HG03066 (cell line): ENCODE measurements around the gene INPP5J.
"Not testable (repeated sequence)": the region's sequence is repeated elsewhere in the genome, so short reads cannot be mapped to it uniquely, and the experiment has no call there.

Experiments
- ATAC-seq: cut with Tn5 transposase; IDR thresholded peaks from one replicate; pipeline ENCODE4 v1.9.1; 2021; ENCODE audit warnings: low read depth; ENCODE audit not compliant: unreplicated experiment

Gene INPP5J

DNA sequence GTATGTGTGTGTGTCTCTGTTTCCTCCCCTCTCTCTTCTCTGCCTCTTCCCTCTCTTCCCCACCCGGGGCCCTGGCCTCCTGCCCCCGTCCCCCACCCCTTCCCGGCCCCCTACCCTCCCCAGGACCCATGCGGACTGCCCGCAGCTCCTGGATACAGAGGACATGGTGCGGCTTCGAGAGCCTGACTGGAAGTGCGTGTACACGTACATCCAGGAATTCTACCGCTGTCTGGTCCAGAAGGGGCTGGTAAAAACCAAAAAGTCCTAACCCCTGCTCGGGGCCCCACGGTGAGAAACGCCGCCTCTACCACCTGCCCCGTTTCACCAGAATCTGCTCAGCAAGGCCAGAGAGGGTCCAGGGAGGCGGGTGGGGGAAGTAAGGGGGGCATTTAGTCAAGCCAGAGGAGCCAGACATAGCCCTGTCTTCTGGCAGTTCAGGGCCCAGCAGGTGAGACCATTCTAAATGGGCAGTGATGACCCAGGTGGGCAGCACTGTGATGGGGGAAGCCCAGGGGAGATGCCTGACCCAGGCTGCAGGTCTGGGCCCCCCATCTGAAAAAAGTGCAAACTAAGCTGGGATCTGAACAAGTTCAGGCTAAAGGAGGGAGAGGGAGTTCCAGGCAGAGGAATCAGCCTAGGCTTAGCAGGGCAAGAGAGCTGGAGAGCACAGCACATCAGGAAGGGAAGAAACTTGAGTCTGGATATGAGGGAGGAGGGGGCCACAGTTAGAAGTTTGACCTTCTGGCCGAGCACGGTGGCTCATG lies 21.8 kb upstream of the INPP5J start:
- ATAC-seq, result no peak

DNA sequence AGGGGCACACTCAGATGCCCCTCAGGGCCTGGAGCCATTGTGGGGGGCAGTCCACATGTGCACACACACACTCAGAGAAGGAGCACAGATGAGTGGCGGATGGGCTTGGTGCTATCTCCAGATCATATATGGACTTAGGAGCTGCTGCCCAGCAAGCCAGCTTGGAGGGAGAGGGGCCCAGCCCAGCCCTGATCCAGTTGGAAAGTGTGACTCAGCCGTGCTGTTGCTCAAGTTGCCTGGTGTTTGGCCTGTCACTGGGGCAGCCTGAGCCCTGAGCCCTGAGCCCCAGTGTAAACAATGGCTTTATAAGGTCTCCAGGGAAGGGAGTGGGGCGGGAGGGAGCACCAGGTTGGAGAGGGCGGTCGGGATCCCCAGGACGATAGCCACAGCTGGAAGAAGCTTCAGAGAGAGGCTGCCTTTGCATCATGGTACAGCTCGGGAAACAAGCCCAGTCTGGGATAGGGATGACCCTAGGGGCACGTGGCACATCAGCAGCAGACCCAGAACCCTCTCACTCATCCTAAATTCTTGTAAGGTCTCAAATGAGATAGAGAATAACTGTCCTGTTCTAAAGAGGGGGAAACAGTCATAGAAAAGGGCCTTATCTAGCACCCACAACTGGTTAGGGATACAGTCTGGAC lies 20.2 kb upstream of the INPP5J start:
- no peak for ATAC-seq

DNA sequence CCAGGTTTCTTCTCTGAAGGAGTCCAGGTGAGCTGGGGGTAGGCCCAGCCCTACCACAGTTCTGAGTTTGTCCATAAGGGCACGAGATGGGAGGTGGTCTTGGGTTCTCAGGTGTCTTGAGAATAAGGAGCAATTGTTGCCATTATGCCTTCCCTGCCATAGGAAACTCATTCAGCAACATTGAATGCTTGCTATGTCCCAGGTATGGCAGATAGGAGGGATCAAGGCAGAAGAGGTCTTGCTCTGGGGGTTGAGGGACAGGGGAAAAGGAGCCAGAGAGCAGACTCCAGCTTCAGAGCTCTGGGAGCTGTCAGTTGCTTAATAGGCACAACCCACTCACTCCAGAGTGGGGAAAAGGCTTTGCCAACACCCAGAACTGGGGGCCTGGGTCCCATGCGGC lies 19.7 kb upstream of the INPP5J start:
- ATAC-seq, result no peak

DNA sequence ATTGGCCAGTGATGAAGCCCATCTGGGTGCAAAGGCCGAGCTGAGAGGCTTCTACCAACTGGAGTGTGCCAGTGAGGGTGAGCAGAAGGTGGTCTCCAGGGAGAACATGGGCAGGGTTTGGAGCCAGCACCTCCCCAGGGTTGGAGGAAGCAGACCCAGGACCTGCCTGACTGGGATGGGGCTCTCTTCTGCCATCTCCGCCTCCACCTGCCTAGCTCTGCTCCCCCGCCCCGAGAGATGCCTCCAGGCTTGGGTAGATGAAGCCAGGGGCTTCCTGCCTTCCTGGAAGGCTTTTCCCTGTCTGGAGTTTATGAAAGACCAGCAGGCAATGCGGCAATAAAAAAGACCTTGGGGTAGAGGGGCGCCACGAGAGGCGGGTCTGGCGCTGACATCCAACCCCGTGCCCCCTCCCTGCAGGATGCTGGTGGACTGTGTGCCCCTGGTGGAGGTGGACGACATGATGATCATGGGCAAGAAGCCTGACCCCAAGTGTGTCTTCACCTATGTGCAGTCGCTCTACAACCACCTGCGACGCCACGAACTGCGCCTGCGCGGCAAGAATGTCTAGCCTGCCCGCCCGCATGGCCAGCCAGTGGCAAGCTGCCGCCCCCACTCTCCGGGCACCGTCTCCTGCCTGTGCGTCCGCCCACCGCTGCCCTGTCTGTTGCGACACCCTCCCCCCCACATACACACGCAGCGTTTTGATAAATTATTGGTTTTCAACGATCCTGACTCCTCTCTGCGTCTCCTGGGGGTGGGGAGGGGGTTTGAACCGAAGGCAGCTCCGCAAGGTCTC lies 18.7 kb upstream of the INPP5J start:
- ATAC-seq, result no peak

DNA sequence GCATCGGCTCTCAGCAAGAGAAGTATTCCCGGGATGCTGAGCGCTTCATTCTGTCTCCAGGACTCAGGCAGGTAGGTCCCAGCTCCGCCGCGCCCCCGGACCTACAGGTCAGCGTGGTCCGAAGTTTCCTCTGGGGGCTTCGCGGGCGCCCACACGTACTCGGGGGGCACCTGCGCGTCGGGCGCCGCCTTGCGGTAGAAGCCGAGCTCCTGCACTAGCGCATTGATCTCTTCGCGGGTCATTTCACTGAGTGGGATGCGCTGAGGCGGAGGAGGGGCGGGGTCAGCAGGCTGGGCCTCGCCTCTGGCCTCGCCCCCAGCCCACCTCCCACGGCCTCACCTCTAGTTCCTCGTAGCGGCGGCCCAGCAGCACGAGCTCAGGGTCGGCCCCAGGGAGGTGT lies 17.9 kb upstream of the INPP5J start:
- no peak for ATAC-seq

DNA sequence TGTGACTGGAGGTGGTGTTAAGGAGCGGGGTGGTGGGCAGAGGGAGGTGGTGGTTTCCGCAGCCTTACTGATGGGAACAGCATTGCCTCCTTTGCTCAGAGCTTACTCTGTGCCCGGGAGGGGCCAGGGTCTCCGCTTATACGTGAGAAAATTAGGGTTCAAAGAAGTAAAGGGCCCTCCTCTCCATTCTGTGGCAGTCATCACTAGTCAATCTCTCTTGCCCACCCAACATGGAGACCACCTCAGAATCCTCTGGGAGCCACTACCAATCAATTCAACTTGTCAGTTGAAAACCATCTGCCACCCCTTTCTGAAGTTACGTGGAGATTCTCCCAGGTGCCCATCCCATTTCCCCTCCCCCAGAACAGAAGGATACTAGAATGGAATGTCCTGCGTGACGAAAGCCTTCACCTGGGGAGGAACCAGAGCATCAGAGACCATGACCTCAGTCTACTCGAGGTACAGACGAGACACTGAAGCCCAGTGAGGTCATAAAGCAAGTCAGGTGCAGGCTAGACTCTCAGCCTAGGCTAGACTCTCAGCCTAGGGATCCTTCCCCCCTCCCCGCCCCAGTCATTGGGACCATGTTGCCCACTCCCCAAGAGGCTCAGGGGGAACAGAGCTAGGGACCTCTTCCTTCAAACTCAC lies 17.4 kb upstream of the INPP5J start:
- ATAC-seq, result no peak

DNA sequence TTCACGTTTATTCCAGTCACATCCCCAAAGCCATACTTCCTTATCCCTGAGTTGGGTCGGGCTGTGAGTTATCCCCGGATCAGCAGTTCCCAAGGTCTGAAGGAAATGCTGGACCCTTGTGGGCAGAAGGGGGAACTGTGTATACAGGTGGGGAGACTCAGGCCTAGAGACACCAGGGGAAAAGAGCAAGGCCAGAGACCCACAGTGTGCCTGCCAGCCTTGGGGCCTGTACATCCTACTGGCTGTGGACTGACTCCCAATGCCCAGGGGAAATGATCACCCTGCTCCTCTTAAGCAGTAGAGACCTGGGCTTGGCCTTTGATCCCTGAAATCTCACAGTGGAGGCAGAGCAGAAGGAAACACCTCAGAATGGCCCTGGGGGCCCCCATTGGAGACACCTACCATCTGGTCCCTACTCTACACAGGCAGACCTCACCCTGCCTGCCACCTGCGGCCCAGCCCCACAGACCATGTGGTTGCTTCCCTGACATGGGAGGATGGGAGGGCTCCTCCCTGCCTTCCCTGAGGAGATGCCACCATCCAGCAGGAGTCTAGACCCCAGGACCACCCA lies 16.7 kb upstream of the INPP5J start:
- no peak for ATAC-seq

DNA sequence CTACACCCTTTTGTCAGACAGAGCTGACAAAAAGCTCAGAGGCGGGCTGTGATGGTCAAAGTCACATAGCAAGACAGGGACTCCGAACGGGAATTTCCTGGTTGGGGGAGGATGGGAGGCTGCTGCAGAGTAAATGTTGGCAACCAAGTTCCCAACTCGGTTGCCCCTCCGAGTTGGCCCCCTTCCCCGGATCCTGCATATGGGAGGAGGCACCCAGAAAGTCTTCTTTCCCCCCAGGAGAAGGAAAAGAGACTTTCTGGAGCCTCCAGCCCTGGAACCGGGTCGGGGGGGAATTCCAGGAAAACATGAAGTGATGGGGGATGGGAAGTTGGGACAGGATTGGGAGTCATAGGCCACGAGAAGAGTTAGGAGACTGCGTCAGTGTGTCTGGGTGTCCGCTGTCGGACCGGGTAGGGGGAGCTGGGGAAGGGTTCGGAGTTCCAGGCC lies 16.0 kb upstream of the INPP5J start:
- ATAC-seq, result no peak

DNA sequence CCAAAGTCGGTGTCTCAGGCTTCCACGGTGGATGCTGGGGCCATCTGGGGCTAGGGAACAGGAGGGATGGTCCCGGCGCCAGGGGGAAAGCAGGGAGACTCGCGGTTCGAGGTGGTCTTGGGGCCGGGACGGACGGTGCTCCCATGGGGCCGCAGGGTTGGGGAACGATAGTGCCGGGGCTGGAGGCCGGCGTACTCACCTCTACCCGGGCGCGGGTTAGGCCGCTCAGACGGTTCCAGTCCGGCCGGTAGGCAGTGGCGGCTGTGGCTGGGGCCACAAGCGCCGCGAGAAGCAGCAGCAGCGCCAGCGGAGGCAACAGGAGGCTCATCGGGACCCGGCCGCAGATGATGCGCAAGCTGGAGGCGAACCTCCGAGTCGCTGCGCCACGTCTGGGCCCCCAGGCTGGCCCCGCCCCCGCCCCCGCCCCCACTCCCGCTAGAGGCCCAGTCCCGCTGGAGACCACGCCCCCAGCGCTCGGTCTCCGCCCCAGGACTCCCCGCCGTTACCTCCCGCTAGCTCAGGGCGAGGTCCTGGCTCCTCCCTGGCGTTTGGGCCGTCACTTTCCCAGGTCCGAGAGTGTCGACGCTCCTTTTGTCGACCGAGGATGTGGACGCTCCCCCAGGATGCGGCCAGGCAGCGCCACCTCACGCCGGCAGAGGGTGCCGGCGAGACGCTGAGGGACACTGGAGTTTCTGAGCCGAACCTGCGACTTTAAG lies 15.4 kb upstream of the INPP5J start, which contains the start of gene SELENOM:
Gene SELENOM, minus strand, starts transcription at position 391 of the 716 bp plus-strand sequence. Its CDS starts 63 bp downstream, at position 328.
- peak; percentile 62 for ATAC-seq

DNA sequence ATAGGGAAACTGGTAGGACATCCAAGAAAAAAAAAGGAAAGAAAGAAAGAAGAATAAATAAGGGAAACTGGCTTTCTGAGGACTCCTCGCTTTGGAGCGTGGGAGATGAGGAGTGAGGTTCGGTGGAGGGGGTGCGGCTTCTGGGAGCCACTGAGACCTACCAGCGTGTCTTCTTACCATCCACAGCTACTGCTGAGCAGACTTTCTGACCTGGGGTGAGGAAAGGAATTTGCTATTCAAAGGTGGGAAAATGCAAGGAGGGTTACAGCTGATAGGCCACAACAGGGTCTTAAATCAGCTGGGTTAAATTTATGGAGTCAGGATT lies 14.9 kb upstream of the INPP5J start:
- no peak for ATAC-seq

DNA sequence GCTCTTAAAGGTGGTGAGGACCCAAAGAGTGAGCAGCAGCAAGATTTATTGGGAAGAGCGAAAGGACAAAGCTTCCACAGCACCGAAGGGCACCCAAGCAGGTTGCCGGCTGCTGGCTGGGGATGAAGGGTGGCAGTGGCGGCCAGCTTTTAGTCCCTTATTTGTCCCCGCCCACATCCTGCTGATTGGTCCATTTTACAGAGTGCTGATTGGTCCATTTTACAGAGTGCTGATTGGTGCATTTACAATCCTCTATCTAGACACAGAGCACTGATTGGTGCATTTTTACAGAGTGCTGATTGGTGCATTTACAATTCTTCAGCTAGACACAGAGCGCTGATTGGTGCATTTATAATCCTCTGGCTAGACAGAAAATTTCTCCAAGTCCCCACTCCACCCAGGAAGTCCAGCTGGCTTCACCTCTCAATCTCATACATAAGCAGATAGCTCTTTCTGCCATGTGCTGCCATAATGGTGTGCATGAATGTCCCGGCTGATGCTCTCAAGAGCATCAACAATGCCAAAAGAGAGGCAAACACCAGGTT lies 10.1 kb upstream of the INPP5J start:
- not testable (repeated sequence) for ATAC-seq

DNA sequence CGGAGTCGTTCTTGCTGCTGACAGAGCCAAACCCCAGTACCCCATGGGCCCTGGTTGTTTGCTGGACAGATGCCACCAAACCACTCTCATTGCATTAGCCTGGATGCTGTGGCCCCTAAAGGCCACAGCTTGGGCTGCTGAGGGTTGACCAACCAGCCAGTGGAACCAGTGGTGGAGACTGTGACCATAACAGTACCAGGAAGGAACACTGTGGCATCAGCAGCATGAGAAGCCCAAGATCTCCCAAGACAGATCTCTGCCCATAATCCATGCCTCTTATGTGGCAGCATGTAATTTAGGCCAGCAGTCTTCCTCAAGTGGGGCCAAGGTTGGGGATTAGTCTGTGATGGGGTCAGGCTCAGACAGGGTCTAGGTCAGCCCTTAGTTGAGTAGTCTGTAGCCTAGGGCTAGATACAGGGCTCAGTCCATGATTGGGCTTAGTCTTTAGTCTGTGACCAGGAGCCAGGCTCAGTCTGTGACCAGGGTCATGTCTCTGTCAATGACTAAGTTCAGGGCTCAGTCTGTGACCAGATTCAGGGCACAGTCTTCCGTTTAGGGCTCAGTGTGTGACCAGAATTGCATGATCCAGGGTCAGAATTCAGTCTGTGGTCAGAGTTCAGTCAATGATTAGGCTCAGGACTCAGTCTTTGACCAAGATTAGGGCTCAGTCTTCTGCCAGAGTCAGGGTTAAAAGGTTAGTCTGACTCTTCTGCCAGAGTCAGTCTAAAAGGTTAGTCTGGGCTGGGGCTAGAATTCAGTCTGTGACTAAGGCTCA lies 4.5 kb upstream of the INPP5J start:
- no peak for ATAC-seq

DNA sequence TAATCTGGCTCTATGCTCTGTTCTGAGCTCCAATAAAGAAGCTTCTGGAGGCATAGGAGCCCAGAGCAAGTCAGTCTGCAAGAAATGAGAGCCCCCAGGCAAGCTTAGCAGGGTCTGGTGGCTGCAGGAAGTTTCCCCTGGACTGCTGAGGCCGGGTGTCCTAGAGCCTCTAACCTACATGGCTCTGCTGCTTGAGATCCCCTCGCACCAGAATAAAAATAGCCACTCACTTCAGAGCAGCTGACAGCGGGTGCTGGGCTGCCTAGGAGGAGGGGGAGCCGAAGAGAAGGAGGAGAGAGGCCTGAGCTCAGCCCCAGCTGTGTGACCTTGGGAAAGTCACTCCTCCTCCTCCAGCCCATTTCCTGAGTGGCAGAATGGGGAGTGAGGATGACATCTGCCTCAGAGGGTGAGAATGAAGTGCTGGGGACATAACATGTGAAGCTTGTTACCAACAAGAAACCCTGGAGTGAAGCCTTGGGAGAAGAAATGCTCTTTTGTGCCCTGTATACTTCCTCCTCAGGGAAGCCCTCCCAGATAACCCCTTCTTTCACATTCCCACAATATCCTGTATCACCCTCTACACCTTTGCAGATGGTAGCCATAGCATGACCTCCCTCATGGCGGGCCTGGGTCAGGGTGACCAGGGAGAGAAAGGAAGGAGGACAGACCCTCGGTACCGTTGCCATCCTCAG lies 3.6 kb upstream of the INPP5J start:
- ATAC-seq, result no peak

DNA sequence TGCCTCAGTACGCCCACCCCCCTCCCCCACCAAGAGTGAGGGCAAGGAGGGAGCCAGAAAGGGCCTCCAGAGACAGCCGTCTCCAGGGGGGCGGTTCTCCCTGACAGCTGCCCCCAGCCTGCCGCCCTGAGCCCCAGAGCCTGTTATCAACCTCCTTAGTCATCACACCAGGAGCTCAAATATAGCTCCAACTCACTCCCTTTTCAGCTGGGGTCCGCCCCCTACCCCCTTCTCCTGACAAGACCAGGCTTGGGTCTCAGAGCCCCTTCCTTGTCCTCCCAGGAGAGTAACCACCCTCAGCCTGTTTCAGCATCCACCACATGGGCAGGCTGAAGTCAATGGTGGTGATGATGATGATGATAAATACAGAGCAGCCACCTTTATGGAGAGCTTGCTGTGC lies 2.5 kb upstream of the INPP5J start:
- ATAC-seq, result no peak

DNA sequence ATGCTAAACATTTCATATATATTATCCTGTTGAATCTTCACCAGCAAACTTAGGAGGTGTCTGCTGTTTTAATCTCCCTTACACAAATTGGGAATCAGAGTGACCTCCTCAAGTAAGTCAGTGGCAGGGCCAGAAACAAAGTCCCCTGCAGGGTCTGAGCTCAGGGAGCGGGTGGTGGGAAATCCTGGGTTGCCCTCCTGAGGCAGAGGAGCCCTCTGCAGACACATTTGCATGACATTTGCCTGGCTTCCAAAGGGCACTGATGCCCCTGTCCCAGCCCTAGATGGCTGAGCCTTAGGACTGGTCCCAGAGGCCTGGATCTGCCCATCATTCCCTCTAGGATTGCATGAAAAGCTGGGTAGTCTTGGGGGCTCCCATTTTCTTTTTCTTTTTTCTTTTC lies 2.1 kb upstream of the INPP5J start:
- ATAC-seq, result no peak

DNA sequence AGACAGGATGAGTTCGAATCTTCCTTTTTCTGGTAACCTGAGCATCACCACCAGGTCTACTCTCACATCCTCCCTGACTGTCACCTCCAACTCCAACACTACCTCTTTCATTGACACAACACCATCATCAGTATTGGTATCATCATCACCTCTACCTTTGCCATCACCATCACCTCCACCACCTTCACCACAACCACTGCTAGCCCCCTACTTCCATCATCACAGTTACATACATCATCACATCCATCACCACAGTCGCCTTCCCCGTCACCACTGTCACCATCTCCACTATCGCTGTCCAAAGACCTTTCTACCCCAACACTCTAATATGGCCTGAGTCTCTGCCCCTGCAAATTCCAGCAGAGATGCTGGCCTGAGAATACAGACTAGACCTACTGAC lies 1.4 kb upstream of the INPP5J start:
- no peak for ATAC-seq

DNA sequence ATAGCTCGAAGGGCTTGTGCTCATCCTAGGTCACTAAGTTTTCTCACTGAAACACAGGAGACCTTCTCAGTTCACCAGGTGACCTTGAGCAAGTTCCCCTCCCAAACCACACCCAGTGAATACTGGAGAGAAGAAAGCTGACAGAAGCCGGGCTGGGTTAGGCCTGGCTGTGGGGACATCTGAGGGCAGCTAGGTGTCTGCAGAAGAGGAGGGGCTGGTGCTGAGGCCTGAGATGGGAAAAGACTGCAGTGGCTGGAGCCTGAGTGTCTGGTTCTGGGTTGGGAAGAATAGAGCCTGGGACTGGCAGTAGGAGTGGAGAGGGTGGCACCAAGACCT lies 602 bp upstream of the INPP5J start:
- ATAC-seq, result no peak

DNA sequence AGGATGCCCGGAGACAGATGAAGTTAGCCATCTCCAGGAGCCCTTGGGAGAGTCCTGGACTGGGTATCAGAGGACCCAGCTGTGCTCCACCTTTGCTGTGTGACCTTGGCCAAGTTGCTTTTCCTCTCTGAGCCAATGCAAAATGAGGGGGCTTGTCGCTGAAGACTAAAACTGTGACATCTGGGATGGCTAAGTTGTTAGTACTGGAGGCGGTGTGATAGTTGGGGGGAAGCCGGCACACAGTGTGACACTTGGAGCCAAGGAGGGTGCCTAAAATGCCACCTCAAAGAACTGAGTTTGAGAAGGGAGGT lies 481 bp downstream of the INPP5J start:
- ATAC-seq, result no peak

DNA sequence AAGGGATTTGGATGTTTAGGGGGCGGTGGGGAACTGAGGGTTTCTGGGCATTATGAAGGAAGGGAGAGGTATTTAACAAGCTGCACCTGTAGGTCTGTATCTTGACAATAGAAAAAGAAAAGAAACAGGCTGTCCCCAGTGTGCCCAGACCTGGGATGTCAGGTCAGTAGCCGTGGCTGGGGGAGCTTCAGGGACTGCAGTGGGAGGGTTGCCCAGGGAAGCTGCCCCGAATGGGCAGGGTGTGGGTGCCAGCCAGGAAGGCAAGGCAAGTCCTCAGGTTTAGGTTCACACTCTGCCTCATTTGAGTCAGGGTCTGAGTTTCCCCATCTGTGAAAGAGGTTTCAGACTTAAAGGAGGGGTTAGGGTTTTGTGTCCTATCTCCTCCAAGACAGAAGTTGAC lies 1.5 kb downstream of the INPP5J start:
- no peak for ATAC-seq
